Measurements from ENCODE around the gene BRD9.

GRCh38 chr5:854217-854616, 38.4 kb downstream of the BRD9 start:
- no peak for TF ChIP-seq CTCF (IDR thresholded peaks at IDR 0.05)
- no peak for TF ChIP-seq POLR2A (IDR thresholded peaks at IDR 0.05)

Data from adrenal gland (tissue), 5 donors.